K562 (cell line): ENCODE measurements around the gene TTL. TPM values are rescaled to one million over a fixed set of nuclear protein-coding genes. Genes with fewer than 3 reads are reported as not detected.
A peak's percentile ranks its signal among the peaks of the same experiment; 100 is the strongest.

ENCODE experiments used
- CHAMP1 ChIP-seq: fragments of 450-650 bp; IDR thresholded peaks from 2 replicates; pipeline ENCODE4 v1.6.1; 2016; ENCODE audit warnings: mild to moderate bottlenecking
- CTCFL ChIP-seq: IDR thresholded peaks from 2 replicates; pipeline ENCODE4 v1.6.1; 2011; ENCODE audit warnings: borderline replicate concordance, low read depth, mild to moderate bottlenecking, moderate library complexity, low read length; ENCODE audit not compliant: insufficient read depth, poor library complexity, severe bottlenecking
- LARP7 ChIP-seq: fragments of 450-650 bp; IDR thresholded peaks from 2 replicates; pipeline ENCODE4 v1.6.1; 2016
- MAZ ChIP-seq, 2 experiments: fragments of 450-650 bp in 1 of 2; sonication (generic) in 1 of 2; formaldehyde crosslinking; IDR thresholded peaks in 1 of 2; conservative IDR thresholded peaks in 1 of 2; 2 replicates each; pipeline versions ENCODE4 v1.4.0 to v1.5.0; 2020; ENCODE audit warnings: mild to moderate bottlenecking in 1 of 2, missing genetic modification reagents in 1 of 2
- NRF1 ChIP-seq, 2 experiments: fragments of 450-650 bp; IDR thresholded peaks in 1 of 2; conservative IDR thresholded peaks in 1 of 2; 2 replicates each; pipeline ENCODE4 v1.6.1; 2014; ENCODE audit warnings: mild to moderate bottlenecking in 2 of 2
- POLR2B ChIP-seq: fragments of 450-650 bp; IDR thresholded peaks from 2 replicates; pipeline ENCODE4 v1.6.1; 2018; ENCODE audit warnings: low read depth; ENCODE audit not compliant: partially characterized antibody
- POLR3G ChIP-seq: IDR thresholded peaks from 2 replicates; pipeline ENCODE4 v1.6.1; 2011; ENCODE audit not compliant: insufficient read length, insufficient replicate concordance; ENCODE audit errors: extremely low read depth
- RBFOX2 ChIP-seq: fragments of 200-400 bp; formaldehyde crosslinking; IDR thresholded peaks from 2 replicates; pipeline ENCODE4 v1.6.1; 2017; ENCODE audit warnings: low read depth, mild to moderate bottlenecking, low read length, moderate library complexity
- TAF15 ChIP-seq: fragments of 200-400 bp; formaldehyde crosslinking; IDR thresholded peaks from 2 replicates; pipeline ENCODE4 v1.6.1; 2017; ENCODE audit warnings: mild to moderate bottlenecking, low read depth, low read length, moderate library complexity
- TFAM ChIP-seq: fragments of 250-450 bp; sonication (Bioruptor Pico); conservative IDR thresholded peaks from 2 replicates; pipeline ENCODE4 v1.5.0; 2021; ENCODE audit warnings: mild to moderate bottlenecking, moderate library complexity
- TOE1 ChIP-seq, 2 experiments: fragments of 450-650 bp in 1 of 2; sonication (generic) in 1 of 2; formaldehyde crosslinking in 1 of 2; IDR thresholded peaks; 2 replicates each; pipeline versions ENCODE4 v1.7.1 to v1.8.0; 2016 to 2022; ENCODE audit warnings: borderline replicate concordance in 2 of 2, mild to moderate bottlenecking in 2 of 2, antibody characterized with exemption in 1 of 2, inconsistent platforms in 1 of 2, low read depth in 1 of 2, missing genetic modification reagents in 1 of 2, moderate library complexity in 1 of 2
- ZNF143 ChIP-seq: sonication (generic); formaldehyde crosslinking; IDR thresholded peaks from 2 replicates; pipeline ENCODE4 v1.9.0; 2022; ENCODE audit warnings: mild to moderate bottlenecking, missing genetic modification reagents
- ZNF609 ChIP-seq: sonication (generic); formaldehyde crosslinking; IDR thresholded peaks from 2 replicates; pipeline ENCODE4 v1.8.1; 2023; ENCODE audit warnings: missing genetic modification reagents, mild to moderate bottlenecking, borderline replicate concordance
- polyA plus RNA-seq, 8 experiments: library from polyadenylated mRNA; depleted of rRNA in 4 of 8; stranded (reverse) in 5 of 8; unstranded in 3 of 8; fragments of >200 nt; fragmentation: Nextera tagmentation in 2 of 8; fragmentation: Illumina TruSeq in 1 of 8; extraction: Ambion mirVana in 2 of 8; extraction: Trizol in 1 of 8; gene quantifications; 2 replicates each; pipeline versions ENCODE4 v1.2.1 to v1.2.3, GENCODE V29; 2011 to 2014; ENCODE audit warnings: inconsistent platforms in 1 of 8, missing spikeins in 1 of 8
- total RNA-seq, 7 experiments: library from RNA; depleted of rRNA in 6 of 7; stranded (reverse); fragments of >200 nt in 6 of 7; fragmentation: Illumina TruSeq in 2 of 7; extraction: Trizol in 2 of 7; gene quantifications; 2 replicates each; pipeline versions ENCODE4 v1.2.1 to v1.2.3, GENCODE V29; 2011 to 2021; ENCODE audit warnings: low replicate concordance in 1 of 7
- TF ChIP-seq, protein P1 (sequence below): conservative IDR thresholded peaks from 2 replicates; pipeline ENCODE4 v1.6.1; 2011; ENCODE audit warnings: low read depth, mild to moderate bottlenecking, low read length; ENCODE audit not compliant: control insufficient read depth

TTL gene
- total and polyA plus RNA-seq, 9 of the 15 experiments (the other 6 are each of a cell fraction or from before 2014, with no cell fraction given) = 9.4 to 54.4 (median 34.9) TPM

- TF ChIP-seq MAZ (CRISPR knock-in tag; conservative IDR thresholded peaks at IDR 0.05 in 1 of 2, IDR thresholded peaks at IDR 0.05 in 1 of 2) (0 out of 4 replicates have a peak, but pooled peaks of 1 of the 2 experiments have one; percentile 10), ZNF609 (CRISPR knock-in tag) (no peak), ZNF143 (CRISPR knock-in tag) (no peak), TAF15 (no peak), TOE1 (IDR thresholded peaks at IDR 0.05; ENCODE audit: borderline replicate concordance) (peak; percentile 96), TOE1 (CRISPR knock-in tag; IDR thresholded peaks at IDR 0.05; ENCODE audit: borderline replicate concordance, low read depth) (no peak), LARP7 (no peak), TFAM (CRISPR knock-in tag) (no peak), CHAMP1 (no peak), POLR3G (no peak), CTCFL (no peak), POLR2B (peak; percentile 46), RBFOX2 (no peak), NRF1 (conservative IDR thresholded peaks at IDR 0.05 in 1 of 2, IDR thresholded peaks at IDR 0.05 in 1 of 2) (peak; percentile 54 to 64)
- TF ChIP-seq, protein P1, sequence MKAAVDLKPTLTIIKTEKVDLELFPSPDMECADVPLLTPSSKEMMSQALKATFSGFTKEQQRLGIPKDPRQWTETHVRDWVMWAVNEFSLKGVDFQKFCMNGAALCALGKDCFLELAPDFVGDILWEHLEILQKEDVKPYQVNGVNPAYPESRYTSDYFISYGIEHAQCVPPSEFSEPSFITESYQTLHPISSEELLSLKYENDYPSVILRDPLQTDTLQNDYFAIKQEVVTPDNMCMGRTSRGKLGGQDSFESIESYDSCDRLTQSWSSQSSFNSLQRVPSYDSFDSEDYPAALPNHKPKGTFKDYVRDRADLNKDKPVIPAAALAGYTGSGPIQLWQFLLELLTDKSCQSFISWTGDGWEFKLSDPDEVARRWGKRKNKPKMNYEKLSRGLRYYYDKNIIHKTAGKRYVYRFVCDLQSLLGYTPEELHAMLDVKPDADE = no peak
Observed at GRCh38 chr2:112541315-112542122, 59.6 kb downstream of the TTL start (continued).
